K562 (cell line): Measurements from ENCODE around the gene CHORDC1. TPM values are rescaled to one million over a fixed set of nuclear protein-coding genes. Genes with fewer than 3 reads are reported as not detected.

ENCODE experiments used
- ATAC-seq: fragments of 200-7000 bp; cut with Tn5 transposase; 3 replicates; pipeline ENCODE4 v1.9.1; 2020; ENCODE audit warnings: moderate library complexity
- BruUV-seq: library from RNA; stranded (reverse); fragments of 400-500 nt; replicated peaks from 2 replicates; lab custom pipeline; 2021; lab: Mats Ljungman, UMichigan
- CTCF ChIA-PET: fragments of 300-600 bp; formaldehyde crosslinking; extraction: SDS; loops from one replicate; lab custom pipeline; 2021; ENCODE audit warnings: low intra/inter-chr PET ratio; lab: Yijun Ruan, JAX
- POLR2A ChIA-PET: fragments of 300-600, 350-650 bp; sonication (Branson Sonifier 250); formaldehyde crosslinking; extraction: SDS; loops from one replicate; lab custom pipeline; 2021; ENCODE audit warnings: antibody characterized with exemption, inconsistent platforms; lab: Yijun Ruan, JAX
- DNase-seq, 4 experiments: peaks; one replicate each; pipeline versions ENCODE4 v3.0.0 to v3.0.0-alpha.2; 2011 to 2018; ENCODE audit warnings: low spot score in 3 of 4, mixed read lengths in 3 of 4; ENCODE audit errors: extremely low read depth in 1 of 4
- FAIRE-seq: peaks from 2 replicates; lab custom pipeline; 2011; peaks lifted over from hg19 to GRCh38; lab: Jason Lieb, UNC
- H2AFZ ChIP-seq: 2 replicates; pipeline ENCODE4 v1.6.0; 2011; ENCODE audit warnings: low read depth, low read length, control low read depth, inconsistent platforms
- H3K27ac ChIP-seq: fragments of 200-600 bp; 3 replicates; pipeline ENCODE4 v1.8.0; 2011; ENCODE audit warnings: low read depth, mild to moderate bottlenecking, control low read depth, inconsistent platforms, low read length, moderate library complexity, mixed read lengths; ENCODE audit errors: extremely low read depth
- H3K27me3 ChIP-seq, 2 experiments: fragments of 300-600 bp in 1 of 2; 2 replicates in 1 of 2; 3 replicates in 1 of 2; pipeline versions ENCODE4 v1.6.0 to v1.8.0; 2011; ENCODE audit warnings: inconsistent platforms in 2 of 2, low read length in 2 of 2, mild to moderate bottlenecking in 1 of 2, mixed read lengths in 1 of 2, moderate library complexity in 1 of 2; ENCODE audit not compliant: control insufficient read depth in 2 of 2, insufficient read depth in 2 of 2
- H3K36me3 ChIP-seq: fragments of 300-600 bp; 3 replicates; pipeline ENCODE4 v1.8.0; 2011; ENCODE audit warnings: mild to moderate bottlenecking, low read length, inconsistent platforms; ENCODE audit not compliant: control insufficient read depth, insufficient read depth
- H3K4me1 ChIP-seq, 2 experiments: fragments of 200-600 bp in 1 of 2; replicated peaks in 1 of 2; 2 replicates in 1 of 2; 3 replicates in 1 of 2; pipeline versions ENCODE4 v1.5.1 to v1.8.0; 2011; ENCODE audit warnings: inconsistent platforms in 2 of 2, low read length in 2 of 2, mild to moderate bottlenecking in 1 of 2, mixed read lengths in 1 of 2, moderate library complexity in 1 of 2; ENCODE audit not compliant: control insufficient read depth in 2 of 2, insufficient read depth in 2 of 2
- H3K4me2 ChIP-seq: 2 replicates; pipeline ENCODE4 v1.6.1; 2011; ENCODE audit warnings: low read length, control low read depth, inconsistent platforms, mixed read lengths; ENCODE audit not compliant: insufficient read depth
- H3K4me3 ChIP-seq: fragments of 200-600 bp; sonication (generic), shearing (Covaris generic); 2 replicates; pipeline ENCODE4 v1.5.1; 2016; ENCODE audit warnings: control low read depth, inconsistent platforms
- H3K79me2 ChIP-seq: fragments of 200-600 bp; 3 replicates; pipeline ENCODE4 v1.8.0; 2011; ENCODE audit warnings: low read length, inconsistent platforms; ENCODE audit not compliant: control insufficient read depth, insufficient read depth
- H3K9ac ChIP-seq, 2 experiments: 2 replicates each; pipeline versions ENCODE4 v1.6.0 to v1.6.1; 2011; ENCODE audit warnings: low read depth in 2 of 2, low read length in 2 of 2, control low read depth in 1 of 2, inconsistent platforms in 1 of 2, mild to moderate bottlenecking in 1 of 2, mixed read lengths in 1 of 2; ENCODE audit not compliant: insufficient read depth in 1 of 2
- H3K9me1 ChIP-seq: one replicate; pipeline ENCODE4 v1.6.0; 2011; ENCODE audit warnings: inconsistent platforms, mild to moderate bottlenecking, low read length, moderate library complexity; ENCODE audit not compliant: control insufficient read depth, insufficient read depth
- H3K9me3 ChIP-seq: replicated peaks from 2 replicates; pipeline ENCODE4 v1.5.1; 2011; ENCODE audit warnings: low read depth, low read length, inconsistent platforms; ENCODE audit not compliant: control insufficient read depth, insufficient read depth
- H4K20me1 ChIP-seq: replicated peaks from 2 replicates; pipeline ENCODE4 v1.6.1; 2011; ENCODE audit warnings: low read length, inconsistent platforms, mixed read lengths; ENCODE audit not compliant: control insufficient read depth, insufficient read depth
- BRF2 ChIP-seq: IDR thresholded peaks from 3 replicates; pipeline ENCODE4 v1.6.1; 2011; ENCODE audit warnings: borderline replicate concordance, mild to moderate bottlenecking; ENCODE audit not compliant: insufficient read length, insufficient read depth
- CEBPG ChIP-seq, 3 experiments: fragments of 200-800 bp in 1 of 3; sonication (Bioruptor generic) in 1 of 3; sonication (generic) in 1 of 3; formaldehyde crosslinking in 1 of 3; IDR thresholded peaks in 2 of 3; conservative IDR thresholded peaks in 1 of 3; 2 replicates each; pipeline versions ENCODE4 v1.6.1 to v1.8.0; 2016 to 2022; ENCODE audit warnings: missing compliant biosample characterization in 2 of 3, missing genetic modification characterization in 2 of 3, mild to moderate bottlenecking in 1 of 3, missing genetic modification reagents in 1 of 3
- CTCF ChIP-seq, 3 experiments: IDR thresholded peaks in 2 of 3; conservative IDR thresholded peaks in 1 of 3; 2 replicates each; pipeline ENCODE4 v1.5.1; 2011 to 2012; ENCODE audit warnings: low read length in 3 of 3, mild to moderate bottlenecking in 3 of 3, control low read depth in 2 of 3, improper control_type of control experiment in 1 of 3, inconsistent platforms in 1 of 3, low read depth in 1 of 3, mixed read lengths in 1 of 3, moderate library complexity in 1 of 3; ENCODE audit not compliant: insufficient read depth in 2 of 3
- FOSL1 ChIP-seq: fragments of 200-800 bp; sonication (Bioruptor generic); conservative IDR thresholded peaks from 2 replicates; pipeline ENCODE4 v1.6.1; 2016; ENCODE audit warnings: missing genetic modification characterization, missing compliant biosample characterization
- HOXB6 ChIP-seq: fragments of 250-450 bp; sonication (Bioruptor Pico); IDR thresholded peaks from 2 replicates; pipeline ENCODE4 v1.5.1; 2022; ENCODE audit warnings: mild to moderate bottlenecking, borderline replicate concordance
- MXI1 ChIP-seq: IDR thresholded peaks from 2 replicates; pipeline ENCODE4 v1.6.1; 2011; ENCODE audit warnings: low read depth, mild to moderate bottlenecking, improper control_type of control experiment, low read length
- PHF21A ChIP-seq: fragments of 450-650 bp; IDR thresholded peaks from 2 replicates; pipeline ENCODE4 v1.6.1; 2017; ENCODE audit warnings: low read depth, borderline replicate concordance
- TAF1 ChIP-seq: IDR thresholded peaks from 2 replicates; pipeline ENCODE4 v1.6.1; 2011; ENCODE audit warnings: mild to moderate bottlenecking, low read length, moderate library complexity; ENCODE audit not compliant: insufficient read depth, control insufficient read depth, severe bottlenecking; ENCODE audit errors: extremely low read depth
- TEAD2 ChIP-seq: fragments of 450-650 bp; IDR thresholded peaks from 2 replicates; pipeline ENCODE4 v1.6.1; 2016; ENCODE audit warnings: missing genetic modification characterization, control low read depth, missing compliant biosample characterization
- XRCC4 ChIP-seq: IDR thresholded peaks from one replicate; pipeline ENCODE4 v1.6.1; 2011; ENCODE audit not compliant: insufficient read depth, insufficient read length; ENCODE audit errors: extremely low read depth
- ZNF518B ChIP-seq: fragments of 250-450 bp; sonication (Bioruptor Pico); IDR thresholded peaks from 2 replicates; pipeline ENCODE4 v1.5.0; 2021; ENCODE audit warnings: mild to moderate bottlenecking, moderate library complexity
- ZNF586 ChIP-seq: fragments of 450-650 bp; formaldehyde crosslinking; conservative IDR thresholded peaks from 2 replicates; pipeline ENCODE4 v1.4.0; 2020; ENCODE audit warnings: mild to moderate bottlenecking, moderate library complexity
- WGBS: fragments of 100-300 bp; shearing (Covaris generic); methylation state at CpG from one replicate; pipeline ENCODE4 v1.1.6; 2016; ENCODE audit warnings: low coverage, mixed read lengths; ENCODE audit not compliant: insufficient coverage; ENCODE audit errors: missing lambda C conversion rate; 5-methylcytosine and 5-hydroxymethylcytosine counted together
- in situ Hi-C: fragments of 300-500 bp; cut with MboI; formaldehyde crosslinking; loops from 4 replicates; pipeline ENCODE4 v1.15.0; 2018; ENCODE audit warnings: inconsistent platforms, mixed read lengths
- intact Hi-C: fragments of 100-400 bp; cut with micrococcal nuclease; formaldehyde crosslinking; loops from 2 replicates; pipeline ENCODE4 v1.14.2; 2022
- polyA plus RNA-seq, 8 experiments: library from polyadenylated mRNA; depleted of rRNA in 4 of 8; stranded (reverse) in 5 of 8; unstranded in 3 of 8; fragments of >200 nt; fragmentation: Nextera tagmentation in 2 of 8; fragmentation: Illumina TruSeq in 1 of 8; extraction: Ambion mirVana in 2 of 8; extraction: Trizol in 1 of 8; gene quantifications; 2 replicates each; pipeline versions ENCODE4 v1.2.1 to v1.2.3, GENCODE V29; 2011 to 2014; ENCODE audit warnings: inconsistent platforms in 1 of 8, missing spikeins in 1 of 8
- total RNA-seq, 7 experiments: library from RNA; depleted of rRNA in 6 of 7; stranded (reverse); fragments of >200 nt in 6 of 7; fragmentation: Illumina TruSeq in 2 of 7; extraction: Trizol in 2 of 7; gene quantifications; 2 replicates each; pipeline versions ENCODE4 v1.2.1 to v1.2.3, GENCODE V29; 2011 to 2021; ENCODE audit warnings: low replicate concordance in 1 of 7

CHORDC1 gene
- total and polyA plus RNA-seq, 9 of the 15 experiments (the other 6 are each of a cell fraction or from before 2014, with no cell fraction given), result 68.7 to 148 (median 112) TPM

- ATAC-seq (peak; percentile 82), DNase-seq (peak; percentile 35 to 56 (median 38)), FAIRE-seq (peak; percentile 92)
- in situ Hi-C loops (no loop called here), intact Hi-C loops (loop anchor here (2.0 kb wide), 1 partner anchor 38 kb away; no protein-coding TSS in a partner anchor)
- Histone ChIP-seq H3K27ac (no peak overlapping the region), H3K79me2 (no peaks in the 10 kb centered on the region; the same call in 2 of the 3 replicates), H4K20me1 (no peaks in the 10 kb centered on the region), H3K27me3 (no peaks in the 10 kb centered on the region), H3K4me3 (no peak overlapping the region), H3K4me2 (no peak overlapping the region), H2AFZ (no peak overlapping the region), H3K36me3 (peaks cover 95% of the 10 kb centered on the region), H3K4me1 (no peaks in the 10 kb centered on the region), H3K9me3 (no peaks in the 10 kb centered on the region), H3K9ac (no peak overlapping the region), H3K9me1 (no peaks in the 10 kb centered on the region)
- CTCF ChIA-PET, result no interaction called here
- POLR2A ChIA-PET, result no interaction called here
- no TSS peak for BruUV-seq
- 22% methylated on average over 3 of the region's 3 CpGs for WGBS
- TF ChIP-seq PHF21A, result no peak
- TF ChIP-seq XRCC4, result no peak
- TF ChIP-seq ZNF586 (CRISPR knock-in tag), result no peak
- TF ChIP-seq MXI1, result no peak
- TF ChIP-seq FOSL1 (tag), result no peak
- no peak for TF ChIP-seq CEBPG (CRISPR knock-in tag; IDR thresholded peaks at IDR 0.05)
- TF ChIP-seq CEBPG (tag; conservative IDR thresholded peaks at IDR 0.05 in 1 of 2, IDR thresholded peaks at IDR 0.05 in 1 of 2), result 0 out of 4 replicates have a peak, but pooled peaks of 1 of the 2 experiments have one; percentile 43
- no peak for TF ChIP-seq TAF1
- no peak for TF ChIP-seq HOXB6 (CRISPR knock-in tag)
- no peak for TF ChIP-seq TEAD2
- TF ChIP-seq CTCF (IDR thresholded peaks at IDR 0.05 in 2 of 3, conservative IDR thresholded peaks at IDR 0.05 in 1 of 3; ENCODE audit: insufficient read depth in 2 of 3, low read depth in 1 of 3, low read length in 3 of 3), result peak; percentile 62 to 76 (median 63)
- no peak for TF ChIP-seq BRF2
- TF ChIP-seq ZNF518B (CRISPR knock-in tag), result no peak
Measured at GRCh38 chr11:90204832-90205646, 17.8 kb downstream of the CHORDC1 start.
